GM19025 (cell line): ENCODE measurements around the gene CPA4.

ENCODE experiments used
- ATAC-seq: cut with Tn5 transposase; IDR thresholded peaks from one replicate; pipeline ENCODE4 v1.9.1; 2021; ENCODE audit warnings: mild to moderate bottlenecking, low read depth, moderate library complexity; ENCODE audit not compliant: unreplicated experiment

CPA4 gene

GRCh38 chr7:130342701-130343380 lies 49.9 kb downstream of the CPA4 start:
- no peak for ATAC-seq

GRCh38 chr7:130344271-130344866 lies 51.4 kb downstream of the CPA4 start, which contains the start of gene CPA5:
TSS of gene CPA5 (plus strand) at chr7:130344816. CDS start at chr7:130346486, 1,670 bp downstream.
- ATAC-seq, result no peak

GRCh38 chr7:130345136-130345535 lies 52.2 kb downstream of the CPA4 start:
- ATAC-seq, result no peak

- no peak for ATAC-seq
These were observed 52.8 kb downstream of the CPA4 start for GRCh38 chr7:130345725-130346124.

GRCh38 chr7:130346177-130346905 lies 53.4 kb downstream of the CPA4 start:
- ATAC-seq, result no peak

GRCh38 chr7:130346941-130347340 lies 54.0 kb downstream of the CPA4 start:
- ATAC-seq, result no peak

- no peak for ATAC-seq
These were observed 57.2 kb downstream of the CPA4 start for GRCh38 chr7:130349911-130350782.

GRCh38 chr7:130350945-130351790 lies 58.2 kb downstream of the CPA4 start:
- ATAC-seq, result no peak

GRCh38 chr7:130351791-130352090 lies 58.8 kb downstream of the CPA4 start:
- no peak for ATAC-seq

- no peak for ATAC-seq
These were observed 59.5 kb downstream of the CPA4 start for GRCh38 chr7:130352194-130353074.

GRCh38 chr7:130353196-130353595 lies 60.2 kb downstream of the CPA4 start:
- no peak for ATAC-seq

GRCh38 chr7:130356121-130356875 lies 63.3 kb downstream of the CPA4 start:
- ATAC-seq, result no peak

GRCh38 chr7:130356876-130357611 lies 64.1 kb downstream of the CPA4 start:
- ATAC-seq, result no peak

- ATAC-seq, result no peak
These were observed 65.5 kb downstream of the CPA4 start for GRCh38 chr7:130358471-130358870.

GRCh38 chr7:130359276-130359857 lies 66.4 kb downstream of the CPA4 start:
- no peak for ATAC-seq

GRCh38 chr7:130360518-130360917 lies 67.6 kb downstream of the CPA4 start:
- no peak for ATAC-seq

- ATAC-seq, result no peak
These were observed 68.7 kb downstream of the CPA4 start for GRCh38 chr7:130361681-130362080.
